HG03432 (cell line): ENCODE results near the gene SMIM27.

Source experiments
- ATAC-seq: cut with Tn5 transposase; IDR thresholded peaks from one replicate; pipeline ENCODE4 v1.9.1; 2021; ENCODE audit warnings: mild to moderate bottlenecking, moderate library complexity; ENCODE audit not compliant: unreplicated experiment

Gene SMIM27

DNA sequence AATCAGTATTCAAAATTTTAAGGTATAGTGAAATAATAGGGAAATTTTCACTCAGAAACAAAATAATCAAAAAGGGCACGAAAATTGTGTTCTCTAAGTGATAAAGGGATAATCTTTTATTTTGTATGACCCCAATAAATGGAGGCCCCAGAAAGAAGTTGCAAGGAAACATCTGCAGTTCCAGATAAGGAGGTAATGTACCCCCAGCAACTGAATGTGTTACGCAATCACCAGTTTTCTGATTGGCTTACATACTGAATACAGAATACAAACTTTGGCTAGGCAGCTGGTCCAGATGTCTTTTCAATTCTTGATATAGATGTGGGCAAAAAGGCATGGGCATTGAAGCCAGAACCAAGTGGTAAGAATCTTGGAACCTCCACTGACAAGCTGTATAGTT is 2.0 kb downstream of the SMIM27 start:
- no peak for ATAC-seq

DNA sequence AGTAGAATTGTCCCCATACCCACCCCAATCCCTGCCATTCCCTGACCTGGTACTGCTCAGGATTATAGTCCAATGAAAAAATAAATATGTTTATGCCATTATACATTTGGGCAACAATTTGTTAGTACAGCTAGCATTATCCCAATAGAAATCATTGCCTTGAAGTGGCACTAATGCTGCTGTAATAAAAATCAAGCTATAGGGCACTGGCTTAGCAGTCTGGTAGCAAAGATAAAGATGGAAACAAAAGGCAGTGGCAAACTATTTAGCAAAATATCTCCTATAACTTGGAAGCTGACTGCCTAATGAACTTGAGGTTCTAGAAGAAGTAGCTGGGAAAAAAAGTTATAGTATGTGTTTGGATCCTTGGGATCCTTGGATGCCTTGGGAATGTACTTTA is 2.5 kb downstream of the SMIM27 start:
- ATAC-seq = no peak

DNA sequence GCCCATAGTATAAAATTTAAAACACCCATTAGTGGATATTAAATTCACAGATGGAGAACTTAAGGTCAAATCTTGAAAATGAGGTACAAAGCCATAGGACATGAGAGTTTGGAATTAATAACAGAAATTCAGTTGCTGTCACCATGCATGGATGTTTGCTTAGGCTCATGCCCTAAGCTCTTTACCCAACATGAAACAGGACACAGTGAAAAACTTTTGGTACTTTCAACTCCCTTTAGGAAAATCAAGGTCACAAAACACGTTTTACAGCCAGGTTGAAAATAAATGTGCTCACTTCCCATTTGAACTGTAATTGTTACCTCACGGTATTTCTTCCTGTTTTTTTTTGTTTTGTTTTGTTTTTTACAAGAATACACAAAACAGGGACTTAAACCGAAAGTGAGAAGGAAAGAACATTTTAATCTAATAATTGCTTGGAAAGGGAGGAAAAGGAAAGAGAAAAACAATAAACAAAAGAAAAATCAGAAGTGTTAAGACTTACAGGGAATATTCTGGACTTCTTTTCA is 6.3 kb downstream of the SMIM27 start:
- no peak for ATAC-seq

DNA sequence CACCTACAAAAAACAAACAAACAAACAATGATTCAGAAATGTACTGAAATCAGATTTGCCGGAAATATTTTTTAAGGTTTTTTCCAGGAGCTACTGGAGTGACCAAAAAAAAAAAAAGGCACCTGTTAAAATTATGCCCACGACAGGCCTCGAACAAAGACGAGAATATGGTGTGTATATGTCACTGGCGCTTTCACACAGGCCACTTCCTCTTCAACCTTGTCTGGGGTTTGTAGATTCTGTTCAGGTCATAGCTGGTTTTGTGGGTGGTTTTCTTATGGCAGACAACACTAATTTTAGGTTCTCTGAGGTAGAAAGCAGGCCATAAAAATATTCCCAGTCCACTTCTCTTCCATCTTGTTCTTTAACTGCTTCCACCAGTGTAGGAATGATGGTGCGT is 13.8 kb downstream of the SMIM27 start:
- no peak for ATAC-seq

DNA sequence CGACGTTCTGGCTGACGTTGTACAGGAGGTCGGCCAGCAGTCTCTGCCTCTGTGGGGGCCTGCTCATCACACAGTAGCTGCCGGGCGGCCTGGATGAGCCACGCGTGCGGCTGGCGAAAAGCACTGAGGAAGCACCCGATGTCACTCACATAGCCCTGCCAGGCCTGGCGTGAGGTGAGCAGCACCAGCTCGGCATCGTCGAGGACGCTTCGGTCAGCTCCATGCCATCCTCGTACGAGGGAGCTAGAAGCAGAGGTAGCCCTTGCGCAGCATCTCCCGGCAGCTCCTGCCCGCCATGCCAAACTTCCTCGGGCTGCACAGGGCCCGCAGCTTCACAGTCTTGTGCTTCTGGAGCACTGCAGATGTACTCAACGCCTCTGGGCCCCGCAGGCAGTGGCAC is 14.6 kb downstream of the SMIM27 start:
- ATAC-seq = no peak

DNA sequence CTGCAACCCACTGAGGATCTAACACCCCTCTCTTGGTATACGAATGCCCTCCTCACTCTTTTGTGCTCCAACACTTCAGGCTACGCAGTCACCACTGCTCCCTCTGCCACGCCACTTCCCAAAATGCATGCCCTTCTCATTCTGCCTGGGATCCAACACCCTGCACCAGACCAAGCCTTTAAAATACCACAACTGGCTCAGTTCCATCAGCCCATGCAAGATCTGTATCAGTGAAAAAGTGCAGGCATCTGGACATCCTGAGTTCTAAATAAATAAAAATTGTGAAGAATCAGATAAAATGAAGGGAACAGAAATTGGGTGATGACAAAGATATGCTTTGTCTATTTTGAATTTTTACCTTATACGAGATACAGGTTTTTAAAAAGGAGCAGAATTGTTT is 18.1 kb downstream of the SMIM27 start:
- ATAC-seq = no peak

DNA sequence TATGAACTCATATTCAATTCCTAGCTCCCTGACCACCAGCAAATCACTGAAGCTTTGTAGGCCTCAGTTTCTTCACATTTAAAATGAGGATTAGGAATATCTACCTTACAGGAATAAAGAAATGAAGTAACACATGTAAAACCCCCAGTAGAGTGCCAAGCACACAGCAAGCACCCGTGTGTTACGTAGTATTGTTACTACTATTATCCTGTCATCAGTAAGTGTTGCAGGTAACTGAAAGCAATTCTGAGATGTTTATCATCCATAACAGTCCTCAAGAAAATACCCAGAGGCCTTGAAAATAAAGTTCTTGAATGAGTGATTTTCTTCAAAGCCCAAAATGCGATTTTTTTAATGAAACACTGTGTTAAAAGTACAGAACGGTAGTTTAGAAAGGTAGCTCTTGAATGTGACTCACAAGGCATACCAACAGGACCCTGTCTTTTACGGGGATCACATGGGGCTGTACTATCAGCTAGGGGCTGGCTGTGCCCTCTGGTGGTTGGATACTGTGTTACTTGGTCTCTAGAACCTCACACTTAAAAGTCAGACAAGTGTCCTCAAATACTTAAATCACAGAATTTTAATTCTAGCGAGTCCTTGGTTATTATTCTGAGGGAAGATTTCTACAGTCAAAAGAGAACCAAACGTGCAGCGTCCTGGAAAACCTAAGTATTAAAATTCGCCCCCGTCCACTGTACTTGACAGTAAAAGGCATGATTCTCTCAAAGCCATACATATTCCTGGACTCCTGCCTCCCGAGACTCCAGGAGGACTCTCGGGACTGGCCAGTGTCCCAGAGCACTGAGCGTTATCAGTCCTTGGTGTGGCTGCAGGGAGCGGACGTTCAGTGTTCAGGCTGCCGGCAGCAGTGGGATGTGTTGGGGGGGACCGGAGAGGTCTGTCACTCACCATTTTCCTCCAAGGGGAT is 20.1 kb downstream of the SMIM27 start:
- peak; percentile 89 for ATAC-seq

DNA sequence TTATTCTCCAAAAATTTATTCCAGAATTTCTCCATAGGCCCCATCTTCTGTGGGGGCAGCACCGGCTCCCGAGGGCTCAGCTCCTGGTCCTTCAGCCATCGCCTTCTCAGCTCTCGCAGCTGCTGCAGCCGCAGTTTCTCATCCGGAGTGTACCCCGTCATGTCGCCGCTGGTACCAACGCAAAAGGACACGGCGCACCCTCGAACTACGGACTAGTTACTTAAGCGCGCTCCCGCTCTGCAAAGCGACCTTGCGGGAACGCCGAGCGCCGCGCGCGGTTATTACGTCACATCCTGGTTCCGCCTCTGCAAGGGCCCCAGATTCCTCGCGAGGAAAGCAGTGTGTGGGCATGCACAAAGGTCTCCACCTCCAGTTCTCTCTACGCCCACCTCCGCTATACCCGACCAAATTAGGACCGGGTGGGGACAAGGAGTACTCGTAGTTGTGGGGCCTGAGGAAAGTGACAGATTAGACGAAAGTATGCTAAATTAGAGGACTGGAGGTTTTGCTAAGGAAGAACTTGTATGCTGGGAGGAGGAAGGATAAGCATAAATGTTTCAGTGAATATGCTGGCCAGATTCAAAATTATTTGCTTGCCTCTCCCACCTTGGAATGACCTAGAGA is 20.9 kb downstream of the SMIM27 start, which contains the start of gene NDUFB6:
Gene NDUFB6 (minus strand): TSS at position 260 of the 624 bp plus-strand sequence. CDS start 99 bp downstream, at position 161.
- ATAC-seq = peak; percentile 91

DNA sequence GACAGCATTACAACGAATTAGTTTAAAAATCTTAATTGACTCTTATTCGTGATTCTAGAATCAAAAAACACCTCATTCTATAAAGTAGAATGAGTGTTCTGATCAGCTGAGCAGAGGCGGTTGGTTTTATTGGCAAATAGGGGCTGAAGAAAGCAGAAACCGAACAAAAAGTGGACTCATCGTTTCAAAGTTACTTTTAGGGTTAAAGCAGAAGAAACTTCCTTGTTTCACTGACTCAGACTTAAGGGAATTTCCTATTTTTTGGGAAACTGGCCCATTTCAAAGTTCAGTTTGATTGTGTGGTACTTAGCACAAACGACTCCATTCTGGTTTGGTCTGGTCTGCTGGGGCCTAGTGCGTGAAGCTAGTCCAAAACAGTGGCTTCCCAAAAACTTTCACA is 21.7 kb downstream of the SMIM27 start:
- no peak for ATAC-seq

DNA sequence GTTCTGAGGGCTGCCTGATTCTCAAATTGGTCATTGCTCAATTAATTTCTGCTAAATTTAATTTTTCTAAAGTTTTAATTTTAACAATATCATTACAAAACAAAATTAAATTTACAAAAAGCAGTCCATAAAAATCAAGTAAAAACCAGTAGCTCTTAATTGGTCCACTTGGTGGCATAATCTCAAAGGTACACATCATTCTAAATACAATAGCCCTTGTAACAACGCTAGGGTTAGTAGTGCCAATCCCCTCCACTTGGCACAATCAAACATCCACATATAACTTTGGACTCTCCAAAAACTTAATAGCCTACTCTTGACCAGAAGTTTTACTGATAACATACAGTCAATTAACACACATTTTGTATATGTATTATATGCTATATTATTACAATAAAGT is 22.7 kb downstream of the SMIM27 start:
- ATAC-seq = no peak

DNA sequence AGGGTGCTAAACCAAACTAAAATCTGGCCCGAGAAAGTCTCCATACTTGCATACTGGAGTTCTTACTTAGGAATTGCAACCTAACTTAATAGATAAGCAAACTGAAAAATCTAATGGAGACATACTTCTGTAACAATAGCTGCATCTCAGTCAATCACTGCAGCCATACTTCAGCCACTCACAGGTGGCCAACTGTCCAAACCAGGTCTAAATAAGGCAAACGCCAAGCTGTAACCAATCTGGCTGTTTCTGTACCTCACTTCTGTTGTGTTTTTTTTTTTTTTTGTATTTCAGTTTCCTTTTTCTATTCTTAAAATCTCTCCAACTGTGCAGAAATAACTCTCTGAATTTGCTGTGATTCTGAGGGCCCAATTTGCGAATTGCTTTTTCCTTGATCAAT is 25.2 kb downstream of the SMIM27 start:
- no peak for ATAC-seq

DNA sequence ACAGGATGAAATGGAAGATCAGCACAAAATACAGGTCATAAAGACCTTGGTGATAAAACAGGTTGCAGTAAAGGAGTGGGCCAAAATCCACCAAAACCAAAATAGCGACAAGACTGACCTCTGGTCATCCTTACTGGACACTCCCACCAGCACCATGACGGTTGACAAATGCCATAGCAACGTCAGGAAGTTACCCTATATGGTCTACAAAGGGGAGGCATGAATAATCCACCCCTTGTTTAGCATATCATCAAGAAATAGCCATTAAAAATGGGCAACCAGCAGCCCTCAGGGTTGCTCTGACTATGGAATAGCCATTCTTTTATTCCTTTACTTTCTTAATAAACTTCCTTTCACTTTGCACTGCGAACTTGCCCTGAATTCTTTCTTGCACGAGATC is 26.8 kb downstream of the SMIM27 start:
- ATAC-seq = no peak

DNA sequence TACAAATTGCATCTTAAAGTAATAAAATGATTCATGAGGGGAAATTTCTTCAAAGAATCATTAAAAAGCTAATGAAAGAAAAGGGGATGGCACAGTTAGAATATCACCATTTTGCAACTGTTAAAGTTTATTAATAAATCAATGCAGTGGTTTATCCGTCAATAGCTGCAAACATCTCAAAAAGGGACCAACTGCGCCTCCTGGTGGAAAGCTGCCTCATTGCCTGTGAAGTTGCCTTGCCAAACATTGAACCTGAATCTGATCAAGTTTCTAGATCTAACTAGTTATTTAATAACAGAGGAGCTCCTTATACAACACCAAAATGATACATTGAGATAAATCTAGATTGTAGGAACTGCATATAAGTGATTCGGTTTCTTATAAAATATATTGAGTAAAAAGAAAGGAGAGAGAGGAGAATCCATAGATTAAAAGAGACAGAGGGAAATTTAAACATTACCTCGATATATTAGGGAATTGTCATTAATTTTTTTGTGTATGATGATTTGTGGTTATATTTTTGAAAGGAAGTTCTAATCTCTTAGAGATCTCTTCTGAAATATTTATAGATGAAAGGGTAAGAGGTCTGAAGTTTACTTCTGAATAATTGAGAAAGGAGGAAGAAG is 27.7 kb downstream of the SMIM27 start:
- ATAC-seq = peak; percentile 49

DNA sequence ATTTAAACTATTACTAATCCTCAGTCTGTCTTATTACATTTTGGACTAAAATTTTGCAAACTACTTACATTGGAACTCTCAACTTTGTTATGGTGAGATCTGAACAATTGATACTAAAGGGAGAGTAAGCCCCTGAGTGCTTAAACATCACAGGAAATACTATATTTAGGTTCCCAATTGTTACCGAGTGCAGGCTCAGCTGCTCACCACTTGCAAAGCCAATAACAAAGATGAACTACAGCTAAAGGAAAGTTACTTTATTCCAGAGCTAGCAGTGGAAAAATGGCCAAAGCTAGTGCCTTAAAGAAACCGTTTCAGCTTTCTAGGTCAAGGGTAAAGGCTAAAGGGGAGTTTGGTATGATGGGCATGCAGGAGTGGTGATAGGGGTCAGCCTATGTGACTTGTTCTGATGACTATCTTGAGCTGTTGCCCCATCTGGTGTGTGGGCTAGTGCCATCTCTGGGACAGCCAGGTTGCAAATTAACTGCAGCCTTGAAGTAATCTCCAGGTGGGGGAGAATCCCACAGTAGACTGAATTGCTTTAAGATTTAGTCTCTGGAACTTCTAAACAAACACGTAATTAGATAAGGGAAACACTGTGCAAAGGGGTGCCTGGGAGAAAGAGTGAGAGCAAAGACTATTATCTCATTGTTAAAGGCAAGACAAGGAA is 28.6 kb downstream of the SMIM27 start:
- ATAC-seq = no peak

DNA sequence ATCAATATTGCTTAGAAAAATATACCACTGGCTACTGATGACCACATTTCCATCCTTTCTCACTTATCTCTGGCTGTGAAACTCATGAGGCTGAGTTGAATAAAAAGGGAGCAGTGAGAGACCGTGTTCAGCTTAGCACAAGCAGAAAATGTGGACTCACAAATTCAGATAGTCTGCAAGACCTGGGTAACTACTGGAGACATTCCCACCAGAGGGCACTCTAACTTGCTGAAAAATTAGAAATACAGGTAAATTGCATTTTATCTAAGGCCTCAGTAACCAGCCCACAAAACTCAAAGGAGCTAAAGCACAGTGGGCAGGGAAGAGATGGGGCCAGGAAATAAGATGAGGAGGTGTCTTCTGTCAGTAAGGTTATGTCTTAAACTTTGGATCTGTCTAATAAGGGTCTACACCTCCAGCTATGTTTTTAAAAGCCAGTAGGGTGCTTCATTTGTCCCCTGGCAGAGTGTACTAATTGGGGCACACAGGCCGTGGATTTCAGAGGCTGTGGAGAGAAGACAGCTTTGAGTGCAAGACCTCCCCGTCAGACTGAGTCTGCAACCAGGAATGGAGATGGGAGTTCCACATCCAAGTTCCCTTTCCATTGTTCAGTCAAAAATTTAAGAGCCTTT is 29.5 kb downstream of the SMIM27 start:
- ATAC-seq = peak; percentile 53

DNA sequence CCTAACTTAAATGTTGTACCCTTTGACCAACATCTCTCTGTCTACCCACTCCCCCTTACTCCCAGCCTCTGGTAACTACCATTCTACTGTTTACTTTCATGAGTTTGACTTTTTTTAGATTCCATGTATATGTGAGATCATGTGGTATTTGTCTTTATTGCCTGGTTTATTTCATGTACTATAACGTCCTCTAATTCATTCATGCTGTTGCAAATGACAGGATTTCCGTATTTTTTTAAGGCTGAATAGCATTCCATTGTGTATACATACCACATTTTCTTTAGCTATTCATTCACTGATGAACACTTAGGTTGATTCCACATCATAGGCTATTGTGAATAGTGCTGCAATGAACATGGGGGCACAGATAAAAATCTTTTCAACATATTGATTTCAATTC is 32.7 kb downstream of the SMIM27 start:
- ATAC-seq = no peak

DNA sequence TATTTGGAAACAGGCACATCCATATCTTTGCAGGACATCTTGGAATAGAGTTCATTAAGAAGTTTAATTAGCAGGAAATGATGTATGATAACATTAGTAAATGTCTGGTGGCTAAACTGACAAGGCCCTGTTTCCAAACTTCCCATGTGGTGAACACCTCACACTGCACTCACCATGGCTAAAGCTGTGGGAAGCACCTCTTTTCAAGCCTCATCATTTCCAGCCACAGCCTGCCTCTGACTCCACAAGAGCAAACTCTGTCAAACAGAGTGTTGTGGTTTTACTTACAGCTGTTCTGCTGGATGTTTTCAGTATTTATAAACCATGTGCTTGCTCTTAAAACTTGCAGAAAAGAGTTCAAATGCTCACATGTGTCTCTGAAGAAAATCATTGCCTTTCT is 35.8 kb downstream of the SMIM27 start:
- peak; percentile 78 for ATAC-seq

DNA sequence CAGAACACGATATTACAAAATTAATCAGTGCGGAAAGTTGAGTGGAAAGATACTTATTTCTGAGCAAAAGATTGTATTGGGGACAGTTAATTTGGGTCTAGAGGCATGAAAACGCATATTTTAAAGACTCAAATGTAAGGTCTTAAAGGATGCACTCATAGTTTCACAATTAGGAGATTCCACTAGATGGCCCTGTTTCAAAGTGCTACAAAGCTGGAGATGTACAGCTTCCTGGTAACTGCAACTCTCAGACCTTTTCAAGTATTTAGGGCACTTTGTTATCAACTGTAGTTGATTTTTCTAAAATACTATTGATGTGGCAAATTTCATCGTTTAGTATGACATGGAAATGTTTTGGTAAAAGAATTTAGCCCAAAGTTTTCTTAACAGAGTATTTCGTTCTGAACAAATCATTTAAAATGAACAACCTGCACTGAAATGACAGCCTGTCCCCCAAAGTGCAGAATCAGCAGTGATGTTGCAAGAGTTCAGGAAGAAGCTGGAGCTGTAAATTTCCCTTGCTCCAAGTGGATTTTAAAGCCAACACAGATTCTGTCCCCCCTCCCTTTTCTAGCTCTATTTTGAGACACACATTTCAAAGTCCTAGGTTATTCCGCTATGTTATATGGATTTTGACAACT is 37.1 kb downstream of the SMIM27 start:
- peak; percentile 71 for ATAC-seq

DNA sequence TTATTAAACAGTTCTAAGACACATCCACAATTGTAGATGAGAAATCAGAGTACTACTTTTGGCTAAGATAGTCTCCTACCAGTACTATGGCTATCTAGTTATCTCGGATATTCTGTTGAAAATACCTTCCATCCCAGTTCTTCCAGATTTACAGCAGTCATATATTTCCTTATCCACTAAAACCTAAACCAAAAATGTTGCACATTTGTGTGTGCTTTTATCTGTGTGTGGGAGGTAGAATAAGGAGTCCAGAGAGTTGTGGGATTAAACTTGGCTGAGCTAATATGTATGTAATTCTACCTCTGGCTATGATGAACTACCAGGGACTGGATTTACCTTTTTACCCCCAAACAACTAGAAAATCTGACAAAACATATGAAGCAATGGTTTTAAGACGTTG is 38.3 kb downstream of the SMIM27 start:
- ATAC-seq = no peak

DNA sequence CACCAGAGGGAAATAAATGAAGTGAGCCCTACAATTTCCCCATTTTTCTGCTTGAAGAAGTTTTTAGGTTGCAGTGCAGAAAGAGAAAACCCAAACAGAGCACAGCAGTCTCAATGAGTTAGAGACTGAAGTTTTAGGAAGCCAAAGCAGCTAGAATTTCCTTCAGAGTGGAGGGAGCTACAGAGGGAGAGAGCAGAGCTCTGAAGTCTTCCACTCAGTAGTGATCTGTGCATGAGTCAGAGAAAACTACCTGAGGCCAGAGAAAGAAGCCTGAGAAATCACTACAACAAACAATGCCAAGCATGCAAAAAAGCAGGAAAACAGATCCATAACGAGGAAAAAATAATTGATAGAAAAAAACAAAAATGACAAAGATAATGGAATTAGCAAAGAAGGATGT is 38.8 kb downstream of the SMIM27 start:
- ATAC-seq = no peak
